HepG2 (cell line): ENCODE data around the gene PACS1. TPM values are rescaled to one million over a fixed set of nuclear protein-coding genes. Genes with fewer than 3 reads are reported as not detected.

Source experiments
- CREM ChIP-seq, 2 experiments: sonication (generic) in 1 of 2; formaldehyde crosslinking in 1 of 2; IDR thresholded peaks; 2 replicates each; pipeline versions ENCODE4 v1.4.0 to v1.6.1; 2016 to 2020; ENCODE audit warnings: antibody characterized with exemption in 1 of 2, mild to moderate bottlenecking in 1 of 2, missing genetic modification reagents in 1 of 2
- CTCF ChIP-seq: sonication (generic); formaldehyde crosslinking; IDR thresholded peaks from 2 replicates; pipeline ENCODE4 v1.5.0; 2020; ENCODE audit warnings: mild to moderate bottlenecking, missing genetic modification reagents, moderate library complexity
- DNMT1 ChIP-seq: sonication (generic); formaldehyde crosslinking; IDR thresholded peaks from 2 replicates; pipeline ENCODE4 v1.5.1; 2020; ENCODE audit warnings: mild to moderate bottlenecking, missing genetic modification reagents
- GZF1 ChIP-seq: sonication (generic); formaldehyde crosslinking; IDR thresholded peaks from 2 replicates; pipeline ENCODE4 v1.5.1; 2020; ENCODE audit warnings: mild to moderate bottlenecking, missing genetic modification reagents
- HHEX ChIP-seq: IDR thresholded peaks from 2 replicates; pipeline ENCODE4 v1.6.1; 2016; ENCODE audit warnings: control low read depth
- NONO ChIP-seq, 2 experiments: fragments of 450-650 bp in 1 of 2; sonication (generic) in 1 of 2; formaldehyde crosslinking in 1 of 2; IDR thresholded peaks in 1 of 2; conservative IDR thresholded peaks in 1 of 2; 2 replicates each; pipeline versions ENCODE4 v1.6.1 to v1.8.0; 2017 to 2022; ENCODE audit warnings: mild to moderate bottlenecking in 1 of 2, missing genetic modification reagents in 1 of 2, moderate library complexity in 1 of 2
- SAP130 ChIP-seq: IDR thresholded peaks from 2 replicates; pipeline ENCODE4 v1.6.1; 2016; ENCODE audit warnings: low read depth
- SNRNP70 ChIP-seq: fragments of 200-400 bp; formaldehyde crosslinking; IDR thresholded peaks from 2 replicates; pipeline ENCODE4 v1.6.1; 2017; ENCODE audit warnings: mild to moderate bottlenecking, low read depth, low read length, moderate library complexity
- TAF1 ChIP-seq: sonication (generic); formaldehyde crosslinking; IDR thresholded peaks from 2 replicates; pipeline ENCODE4 v1.4.0; 2020; ENCODE audit warnings: missing genetic modification reagents
- TAF15 ChIP-seq: fragments of 200-400 bp; formaldehyde crosslinking; IDR thresholded peaks from one replicate; pipeline ENCODE4 v1.6.1; 2018; ENCODE audit warnings: mild to moderate bottlenecking, low read depth, low read length; ENCODE audit not compliant: poor library complexity, severe bottlenecking
- ZNF407 ChIP-seq: sonication (generic); formaldehyde crosslinking; IDR thresholded peaks from one replicate; pipeline ENCODE4 v1.5.1; 2020; ENCODE audit warnings: mild to moderate bottlenecking, missing genetic modification reagents; ENCODE audit errors: not compliant biosample characterization
- ZNF430 ChIP-seq: sonication (generic); formaldehyde crosslinking; IDR thresholded peaks from 2 replicates; pipeline ENCODE4 v1.9.0; 2021; ENCODE audit warnings: mild to moderate bottlenecking, missing genetic modification reagents
- ZNF512 ChIP-seq: sonication (generic); formaldehyde crosslinking; IDR thresholded peaks from 2 replicates; pipeline ENCODE4 v1.4.0; 2020; ENCODE audit warnings: mild to moderate bottlenecking, missing genetic modification reagents
- ZNF546 ChIP-seq: sonication (generic); formaldehyde crosslinking; conservative IDR thresholded peaks from 2 replicates; pipeline ENCODE4 v1.8.1; 2023; ENCODE audit warnings: mild to moderate bottlenecking, missing genetic modification reagents
- ZNF781 ChIP-seq: sonication (generic); formaldehyde crosslinking; IDR thresholded peaks from 2 replicates; pipeline ENCODE4 v1.5.1; 2020; ENCODE audit warnings: borderline replicate concordance, mild to moderate bottlenecking, missing genetic modification reagents; ENCODE audit errors: not compliant biosample characterization
- ZNF792 ChIP-seq: IDR thresholded peaks from 2 replicates; pipeline ENCODE4 v1.6.1; 2016
- ZSCAN9 ChIP-seq: IDR thresholded peaks from 2 replicates; pipeline ENCODE4 v1.6.1; 2016; ENCODE audit warnings: borderline replicate concordance
- polyA plus RNA-seq, 8 experiments: library from polyadenylated mRNA; depleted of rRNA in 3 of 8; stranded (reverse) in 7 of 8; unstranded in 1 of 8; fragments of >200 nt; fragmentation: Illumina TruSeq in 4 of 8; extraction: Trizol in 4 of 8; gene quantifications; 2 replicates each; pipeline versions ENCODE4 v1.2.1 to v1.2.3, GENCODE V29; 2011 to 2016; ENCODE audit warnings: low read depth in 4 of 8, missing spikeins in 1 of 8, mixed read lengths in 1 of 8; ENCODE audit not compliant: insufficient read depth in 1 of 8
- total RNA-seq, 5 experiments: library from RNA; depleted of rRNA; stranded (reverse); fragments of >200 nt; fragmentation: Illumina TruSeq; extraction: Trizol; gene quantifications; 2 replicates each; pipeline ENCODE4 v1.2.3, GENCODE V29; 2016; ENCODE audit warnings: low read depth in 1 of 5

Gene PACS1
- total and polyA plus RNA-seq, 2 of the 13 experiments (the other 11 are each of a cell fraction or from before 2014, with no cell fraction given), result 7.6 to 8.6 TPM

GRCh38 chr11:66069715-66070603 lies at the start of gene PACS1 (continued):
- TF ChIP-seq ZNF407 (CRISPR knock-in tag), result peak; percentile 40
- no peak for TF ChIP-seq ZNF512 (CRISPR knock-in tag)
- 0 out of 2 replicates have a peak, but pooled peaks have one; percentile 20 for TF ChIP-seq ZNF792 (CRISPR knock-in tag)
- TF ChIP-seq ZNF781 (CRISPR knock-in tag), result no peak
- TF ChIP-seq HHEX, result no peak
- peak; percentile 67 for TF ChIP-seq TAF15
- no peak for TF ChIP-seq SNRNP70
- no peak for TF ChIP-seq CTCF (CRISPR knock-in tag)
- peak; percentile 59; the same call in 1 of the 2 replicates for TF ChIP-seq SAP130 (CRISPR knock-in tag)
- no peak for TF ChIP-seq ZNF546 (CRISPR knock-in tag)
- no peak for TF ChIP-seq NONO (IDR thresholded peaks at IDR 0.05)
- TF ChIP-seq NONO (CRISPR knock-in tag; conservative IDR thresholded peaks at IDR 0.05), result peak; percentile 61; the same call in 1 of the 2 replicates
- TF ChIP-seq GZF1, result no peak
- peak; percentile 29; the same call in 1 of the 2 replicates for TF ChIP-seq ZSCAN9 (CRISPR knock-in tag)
- no peak for TF ChIP-seq DNMT1 (CRISPR knock-in tag)
- TF ChIP-seq ZNF430 (CRISPR knock-in tag), result no peak
- 0 out of 2 replicates have a peak, but pooled peaks have one; percentile 25 for TF ChIP-seq TAF1 (CRISPR knock-in tag)
- no peak for TF ChIP-seq CREM (IDR thresholded peaks at IDR 0.05)
- TF ChIP-seq CREM (CRISPR knock-in tag; IDR thresholded peaks at IDR 0.05), result no peak
